Stimulated activated CD8-positive, alpha-beta memory T cell treated with anti-CD3 and anti-CD28 coated beads, Interleukin-7, amount 100 ng/mL, for 24 hours (primary cell): Measurements from ENCODE around the gene DENND2C.
A peak's percentile ranks its signal among the peaks of the same experiment; 100 is the strongest.

ENCODE experiments used
- DNase-seq: peaks from one replicate; pipeline ENCODE4 v3.0.0-alpha.2; 2020; ENCODE audit warnings: low read depth

The DENND2C gene

DNA sequence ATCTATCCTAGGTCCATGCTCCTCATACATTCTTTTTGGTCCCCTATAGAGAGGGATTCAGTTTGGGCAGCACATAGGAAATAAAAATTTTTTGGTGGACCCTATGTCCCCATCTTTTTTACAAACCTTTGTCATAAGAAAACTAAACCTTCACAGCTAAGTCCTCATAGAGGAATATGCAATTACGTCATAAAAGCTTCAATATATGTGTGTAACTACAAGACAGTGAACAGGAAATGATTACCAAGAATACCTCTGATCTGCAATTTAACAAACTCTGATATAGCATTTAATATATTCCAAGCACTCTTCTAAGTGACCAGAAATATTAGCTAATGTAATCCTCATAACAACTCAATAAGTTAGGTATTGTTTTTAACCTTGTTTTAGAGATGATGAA lies 6.3 kb upstream of the DENND2C start:
- DNase-seq = no peak

DNA sequence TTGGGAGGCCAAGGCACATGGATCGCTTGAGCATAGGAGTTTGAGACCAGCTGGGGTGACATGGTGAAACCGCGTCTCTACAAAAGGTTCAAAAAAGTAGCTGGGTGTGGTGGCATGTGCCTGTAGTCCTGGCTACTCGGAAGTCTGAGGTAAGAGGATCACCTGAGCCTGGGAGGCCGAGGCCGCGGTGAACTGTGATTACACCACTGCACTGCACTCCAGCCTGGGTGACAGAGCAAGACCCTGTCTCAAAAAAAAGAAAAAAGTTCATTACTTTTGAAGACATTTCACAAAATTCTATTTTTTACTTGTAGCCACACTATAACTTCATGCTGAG lies 2.1 kb upstream of the DENND2C start:
- no peak for DNase-seq

DNA sequence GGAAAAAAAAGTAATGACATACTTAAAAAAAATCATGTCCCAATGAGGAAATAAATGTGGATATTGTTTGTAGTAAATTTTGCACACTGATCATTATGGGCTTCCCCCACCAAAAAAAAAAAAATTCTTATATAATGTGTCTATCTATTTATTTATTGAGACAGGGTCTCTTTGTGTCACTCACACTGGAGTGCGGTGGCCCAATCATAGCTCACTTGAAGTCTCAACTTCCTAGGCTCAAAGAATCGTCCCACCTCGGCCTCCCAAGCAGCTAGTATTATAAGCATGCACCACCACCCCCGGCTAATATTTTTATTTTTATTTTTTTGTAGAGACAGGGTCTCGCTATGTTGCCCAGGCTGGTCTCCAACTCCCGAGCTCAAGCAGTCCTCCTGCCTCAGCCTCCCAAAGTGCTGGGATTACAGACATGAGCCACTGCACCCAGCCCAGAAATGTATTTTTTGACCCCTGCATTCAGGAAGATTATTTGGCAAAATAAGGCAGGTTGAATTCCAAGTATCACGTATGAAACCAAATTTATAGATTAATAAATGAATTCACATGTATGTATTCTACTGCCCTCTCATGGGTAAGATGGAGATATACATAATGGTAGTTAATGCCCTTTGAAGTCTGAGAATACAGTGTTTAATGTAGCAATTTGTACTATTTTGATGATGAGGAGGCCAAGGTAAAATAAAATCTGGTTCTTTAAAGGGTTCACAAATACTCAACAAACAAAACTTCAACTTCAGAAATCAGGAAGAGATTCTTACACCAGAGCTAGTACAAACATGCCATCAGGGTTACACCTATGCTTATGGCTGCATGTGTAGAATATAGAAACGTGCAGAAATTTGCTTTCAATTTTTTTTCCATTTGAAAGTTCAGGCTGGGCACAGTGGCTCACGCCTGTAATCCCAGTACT lies 1.4 kb upstream of the DENND2C start:
- no peak for DNase-seq

DNA sequence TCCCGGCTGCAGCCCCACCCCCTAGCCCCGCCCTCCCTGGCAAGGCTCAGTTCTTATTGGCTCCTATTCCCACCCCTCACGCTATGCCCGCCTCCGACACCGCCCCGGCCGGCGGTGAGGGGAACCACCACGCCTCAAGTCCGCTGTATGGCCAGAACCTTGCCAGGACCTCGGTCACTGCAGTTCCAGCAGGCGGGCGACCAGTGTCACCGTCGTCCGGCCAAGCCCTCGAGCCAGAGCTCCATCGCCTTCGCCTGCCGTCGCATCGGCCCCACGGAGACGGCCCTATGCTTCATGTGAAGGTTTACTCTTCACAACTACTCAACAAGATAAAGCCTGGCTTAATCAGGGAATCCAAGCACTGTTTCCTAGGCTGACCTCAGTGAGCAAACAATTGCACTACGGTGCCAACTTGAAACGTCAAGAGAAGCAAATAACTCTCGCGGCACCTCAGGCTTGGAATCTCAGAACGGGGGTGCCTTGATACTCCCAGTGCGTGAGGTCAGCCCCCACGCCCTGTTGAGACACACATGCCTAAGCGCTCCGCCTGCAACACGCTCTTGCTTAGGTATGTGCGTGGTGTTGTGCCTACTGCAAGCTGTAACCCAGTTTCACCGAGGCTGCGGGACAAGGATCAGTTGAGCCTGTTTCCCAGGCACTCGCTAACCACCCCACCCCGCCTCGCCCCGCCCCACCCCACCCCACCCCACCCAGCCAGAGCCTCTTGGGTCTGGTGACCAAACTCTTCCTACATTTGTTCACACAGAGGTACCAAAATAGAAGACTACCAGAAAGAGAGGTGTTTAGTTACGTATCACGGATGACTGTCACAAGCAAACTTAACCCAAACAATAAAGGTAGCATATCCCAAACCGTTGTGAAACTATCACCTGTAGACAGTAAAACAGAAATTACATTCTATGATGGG lies 498 bp upstream of the DENND2C start:
- peak; percentile 79 for DNase-seq

DNA sequence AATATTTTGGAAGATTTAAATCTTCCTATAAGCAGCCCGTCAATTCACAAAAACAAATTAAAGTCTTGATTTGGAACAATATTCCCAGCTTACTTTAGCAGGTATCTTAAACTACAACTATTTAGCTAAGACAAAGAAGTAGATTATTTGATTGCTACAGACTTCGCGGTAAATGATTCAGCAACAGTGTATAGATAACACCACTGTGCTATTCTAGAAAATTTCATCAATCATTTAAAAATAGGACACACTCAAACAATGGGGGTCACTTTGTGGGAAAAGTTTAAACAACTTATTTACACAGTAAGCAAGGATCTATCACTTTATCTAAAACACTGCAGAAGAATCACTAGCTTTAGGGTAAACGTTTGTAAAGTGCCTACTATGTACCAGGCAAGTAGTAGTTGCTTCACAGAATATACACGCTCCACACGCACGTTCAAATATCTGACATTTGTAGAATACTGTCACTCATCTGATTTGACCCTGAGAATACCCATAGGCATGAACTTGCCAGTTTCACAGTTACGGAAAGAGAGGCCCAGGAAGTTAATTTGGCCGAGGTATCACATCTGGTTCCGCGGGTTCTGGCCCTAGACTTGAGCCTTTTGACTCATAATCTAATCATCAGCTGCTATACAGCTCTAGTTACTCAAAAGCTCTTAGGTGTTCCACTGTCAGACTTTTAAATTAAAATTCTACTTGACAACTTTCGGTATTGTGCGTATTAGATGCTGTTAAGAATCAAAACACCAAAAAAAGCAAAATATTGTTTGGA lies 876 bp downstream of the DENND2C start:
- DNase-seq = no peak

DNA sequence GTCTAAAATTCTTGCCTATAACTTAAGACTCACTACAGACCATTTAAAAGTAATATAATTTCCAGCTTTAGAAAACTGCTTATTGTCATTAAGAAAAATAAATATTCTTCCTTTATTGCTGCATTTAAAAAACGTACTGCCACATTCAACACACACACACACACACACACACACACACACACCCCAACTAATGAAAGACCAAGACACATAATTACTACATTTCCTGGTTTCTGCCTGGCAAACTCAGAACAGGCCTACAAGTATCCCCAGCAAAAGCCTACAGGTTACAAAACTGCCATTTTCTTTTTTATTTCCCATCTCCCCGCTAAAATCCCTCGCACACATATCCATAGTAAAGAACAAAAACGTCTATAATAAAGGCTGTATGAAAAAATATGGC lies 1.5 kb downstream of the DENND2C start:
- DNase-seq = no peak

DNA sequence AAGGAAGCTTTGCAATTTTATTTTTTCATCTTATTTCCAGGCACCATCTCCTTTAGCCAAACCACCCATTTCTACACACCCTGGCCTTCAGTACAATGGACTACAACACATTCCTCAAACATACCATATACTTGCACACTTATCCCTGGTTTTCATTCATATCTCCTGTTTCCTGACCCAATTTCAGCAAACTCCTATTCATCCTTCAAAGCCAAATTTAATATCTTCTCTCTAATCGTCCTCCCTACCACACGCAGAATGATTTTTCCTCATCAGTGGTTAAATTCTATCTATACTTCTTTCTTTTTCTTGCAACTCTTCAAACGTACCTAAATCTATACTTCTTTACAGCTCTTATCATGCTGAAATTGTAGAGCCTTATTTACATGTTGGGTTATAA lies 2.9 kb downstream of the DENND2C start:
- no peak for DNase-seq

DNA sequence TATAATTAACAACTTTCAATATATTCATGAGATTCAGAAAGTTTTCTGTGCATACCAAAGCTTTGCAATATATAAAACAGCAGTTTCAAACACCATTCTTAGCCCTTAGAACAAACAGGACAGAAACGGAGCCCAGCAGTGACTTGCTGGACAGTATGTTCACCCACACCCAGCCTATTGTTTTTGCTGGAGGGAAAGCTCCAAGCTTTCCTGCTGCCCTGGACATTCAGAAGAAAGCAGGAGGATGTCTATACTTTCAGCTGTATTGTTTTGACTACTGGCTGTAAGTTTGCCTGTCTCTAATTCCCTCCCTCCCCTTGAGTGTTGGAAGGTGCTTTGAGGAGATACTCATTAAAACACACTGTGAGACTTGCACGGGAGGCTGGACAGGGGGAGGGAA lies 9.6 kb downstream of the DENND2C start:
- no peak for DNase-seq

DNA sequence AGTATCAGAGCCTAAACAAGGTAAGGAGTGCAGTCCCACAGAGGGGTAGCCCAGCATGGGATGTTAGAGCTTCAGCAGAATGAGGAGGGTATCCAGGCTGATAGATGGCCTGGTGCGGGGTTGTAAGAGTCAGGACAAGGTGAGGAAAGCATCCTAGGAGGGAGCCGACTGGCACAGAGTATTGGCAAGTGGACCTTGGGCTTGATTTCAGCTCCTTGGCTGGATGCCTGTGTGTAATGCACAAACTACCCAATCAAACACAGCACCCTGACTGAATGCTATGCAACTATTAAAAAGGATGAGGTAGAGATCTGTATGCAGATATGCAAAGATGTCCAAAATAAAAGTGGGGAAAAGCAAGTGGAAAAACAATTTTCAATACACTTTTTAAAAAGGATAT lies 18.0 kb downstream of the DENND2C start:
- no peak for DNase-seq

DNA sequence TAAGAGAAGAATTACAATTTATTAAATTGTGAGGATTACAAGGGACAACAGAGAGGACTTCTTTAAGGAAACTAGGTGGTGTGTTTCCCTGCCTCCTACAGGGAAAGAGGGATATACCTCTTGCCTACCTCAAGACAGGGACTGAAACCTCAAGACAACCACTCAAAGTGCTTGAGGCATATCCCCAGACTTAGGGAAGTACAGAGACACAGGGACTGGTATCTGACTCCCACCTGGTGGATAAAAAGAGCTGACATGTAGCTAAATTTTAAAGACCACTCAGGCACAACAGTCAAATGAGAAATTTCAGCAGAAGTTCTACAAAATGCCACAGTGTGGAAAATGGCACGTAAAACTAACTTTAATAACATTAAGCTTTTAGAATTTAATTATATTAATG lies 21.3 kb downstream of the DENND2C start:
- DNase-seq = no peak

DNA sequence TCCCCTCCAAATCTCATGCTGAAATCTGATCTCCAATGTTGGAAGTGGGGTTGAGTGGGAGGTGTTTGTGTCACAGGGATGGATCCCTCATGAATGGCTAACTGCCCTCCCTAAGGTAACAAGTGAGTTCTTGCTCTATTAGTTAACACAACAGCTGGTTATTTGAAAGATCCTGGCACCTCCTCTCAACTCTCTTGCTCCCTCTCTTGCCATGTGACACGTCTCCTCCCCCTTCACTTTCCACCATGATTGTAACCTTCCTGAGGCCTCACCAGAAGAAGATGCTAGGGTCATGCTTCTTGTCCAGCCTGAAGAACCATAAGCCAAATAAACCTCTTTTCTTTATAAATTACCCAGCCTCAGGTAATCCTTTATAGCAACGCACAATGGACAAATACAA lies 28.5 kb downstream of the DENND2C start:
- DNase-seq = no peak

DNA sequence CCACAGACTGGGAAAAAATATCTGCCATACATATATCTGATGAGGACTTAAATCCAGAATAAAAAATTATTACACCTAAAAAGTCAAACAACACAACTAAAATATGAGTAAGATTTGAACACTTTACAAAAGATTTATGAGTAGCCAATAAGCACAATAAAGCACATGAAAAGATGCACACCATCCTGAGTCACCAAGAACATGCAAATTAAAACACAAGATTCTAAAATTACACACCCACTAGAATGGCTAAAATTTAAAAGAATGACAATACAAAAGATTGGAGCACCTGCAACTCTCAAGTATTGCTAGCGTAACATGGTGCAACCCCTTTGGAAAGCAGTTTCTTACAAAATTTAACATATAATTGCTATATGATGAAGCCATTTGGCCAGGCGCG lies 30.9 kb downstream of the DENND2C start:
- DNase-seq = no peak

DNA sequence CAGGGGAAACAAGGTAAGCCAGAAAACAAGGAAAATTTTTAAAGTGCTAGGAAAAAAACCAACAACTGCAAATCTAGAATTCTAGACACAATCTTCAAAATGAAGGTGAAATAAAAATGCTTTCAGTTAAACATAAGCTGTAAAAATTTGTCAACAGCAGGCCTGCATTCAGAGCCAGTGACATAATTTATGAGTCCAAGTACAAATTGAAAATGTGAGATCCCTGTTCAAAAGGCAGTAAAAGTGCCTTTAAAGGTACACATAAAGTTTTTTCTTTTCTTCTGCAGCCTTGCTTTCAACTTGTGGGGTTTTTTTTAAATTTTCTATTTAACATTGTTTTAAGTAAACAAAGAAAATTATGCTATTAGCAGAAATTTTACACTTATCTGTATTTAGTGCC lies 37.4 kb downstream of the DENND2C start:
- DNase-seq = no peak

DNA sequence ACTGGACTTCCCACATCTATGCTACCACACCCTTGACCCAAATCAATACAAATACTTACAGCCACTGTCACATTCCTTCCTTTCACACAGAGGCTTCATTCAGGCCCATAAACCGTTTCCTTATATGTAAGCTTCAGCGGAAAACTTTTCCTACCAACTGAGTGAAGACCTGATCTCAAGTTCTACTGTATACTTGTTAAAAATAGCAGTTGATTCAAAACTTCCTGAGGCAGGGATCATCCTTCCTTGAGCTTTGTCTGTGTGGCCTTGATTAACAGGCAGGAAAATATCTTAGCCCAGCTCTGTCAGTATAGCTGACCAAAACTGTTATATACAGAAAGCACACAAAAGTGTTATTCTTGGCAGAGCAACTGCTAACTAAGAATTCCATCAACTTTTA lies 42.7 kb downstream of the DENND2C start:
- DNase-seq = no peak

DNA sequence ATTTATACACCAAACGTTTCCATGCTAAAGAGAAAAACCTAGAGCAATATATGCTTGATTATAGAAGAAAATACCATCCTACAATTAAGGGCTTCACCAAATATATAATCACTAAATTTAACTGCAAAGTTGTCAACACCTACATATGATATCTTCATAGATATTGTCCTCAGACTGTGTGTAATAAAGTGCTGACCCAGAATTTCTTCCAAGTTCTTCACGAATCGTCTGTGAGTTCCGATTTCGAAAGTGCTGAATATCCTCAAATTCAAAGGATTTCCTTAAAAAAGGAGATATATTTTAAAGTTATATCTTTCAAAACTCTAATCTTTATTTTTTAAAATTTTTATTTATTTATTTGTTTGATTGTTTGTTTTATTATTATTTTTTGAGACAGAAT lies 46.5 kb downstream of the DENND2C start:
- DNase-seq = no peak

DNA sequence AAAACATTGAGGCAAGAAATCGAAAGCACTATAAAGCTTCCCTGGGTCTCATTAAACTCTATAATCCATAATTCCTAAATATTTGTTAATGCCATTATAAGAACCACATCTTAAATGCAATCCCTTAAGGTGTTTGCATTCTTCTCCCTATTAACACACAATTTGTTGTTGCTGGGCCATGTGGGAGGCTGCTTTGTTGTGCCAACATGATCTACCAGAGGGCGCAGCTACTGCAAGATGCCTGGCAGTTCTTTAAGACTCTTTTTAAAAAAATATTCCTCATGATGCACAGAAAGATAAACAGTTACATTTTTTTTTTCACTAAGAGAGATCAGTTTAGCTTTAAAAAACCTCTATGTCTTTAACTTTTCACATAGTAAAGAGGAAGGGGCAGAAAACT lies 49.4 kb downstream of the DENND2C start:
- no peak for DNase-seq

DNA sequence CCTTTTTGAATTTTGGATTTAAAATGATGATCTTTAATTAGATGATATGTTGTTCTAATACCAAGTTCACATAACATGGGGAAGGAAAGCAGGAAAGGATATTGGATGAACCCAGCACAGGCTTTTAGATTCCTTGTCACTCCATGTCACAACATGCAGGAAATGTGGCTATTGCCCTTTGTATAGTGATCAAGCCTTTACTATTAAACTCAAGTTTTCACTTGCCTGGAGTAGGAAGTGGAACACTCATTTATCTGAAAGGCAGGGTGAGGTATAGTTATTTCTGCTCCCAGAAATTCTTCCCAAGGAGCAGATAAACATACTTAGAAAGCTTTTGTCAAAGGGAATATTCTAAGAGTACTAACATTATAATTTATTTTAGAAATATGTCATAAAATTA lies 51.2 kb downstream of the DENND2C start:
- no peak for DNase-seq

DNA sequence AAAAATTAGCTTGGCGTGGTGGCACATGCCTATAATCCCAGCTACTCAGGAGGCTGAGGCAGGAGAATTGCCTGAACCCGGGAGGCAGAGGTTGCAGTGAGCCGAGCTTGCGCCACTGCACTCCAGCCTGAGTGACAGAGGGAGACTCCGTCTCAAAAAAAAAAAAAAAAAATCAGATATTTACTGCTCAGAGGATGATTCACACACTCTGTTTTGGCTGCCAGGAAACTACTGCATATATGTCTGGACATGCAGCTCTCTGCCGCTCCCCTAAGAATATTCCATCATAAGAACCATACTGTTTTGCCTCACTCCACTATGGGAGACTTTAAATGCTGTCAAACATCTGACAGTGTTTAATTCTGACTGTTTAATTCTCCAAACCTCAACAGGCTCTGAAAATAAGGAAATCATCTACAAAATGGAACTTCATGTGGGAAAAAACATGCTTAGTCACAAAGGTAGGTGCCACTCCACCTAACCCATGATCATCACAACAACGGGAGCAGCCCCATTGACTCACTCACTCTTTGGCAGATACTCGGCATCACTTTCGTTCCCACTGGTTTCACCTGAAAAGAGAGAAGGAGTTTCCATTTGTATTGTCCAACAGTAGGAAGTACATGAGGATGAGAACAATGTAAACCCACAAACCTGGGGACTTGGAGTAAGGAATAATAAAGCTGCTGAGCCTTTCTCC lies 59.2 kb downstream of the DENND2C start:
- DNase-seq = no peak

DNA sequence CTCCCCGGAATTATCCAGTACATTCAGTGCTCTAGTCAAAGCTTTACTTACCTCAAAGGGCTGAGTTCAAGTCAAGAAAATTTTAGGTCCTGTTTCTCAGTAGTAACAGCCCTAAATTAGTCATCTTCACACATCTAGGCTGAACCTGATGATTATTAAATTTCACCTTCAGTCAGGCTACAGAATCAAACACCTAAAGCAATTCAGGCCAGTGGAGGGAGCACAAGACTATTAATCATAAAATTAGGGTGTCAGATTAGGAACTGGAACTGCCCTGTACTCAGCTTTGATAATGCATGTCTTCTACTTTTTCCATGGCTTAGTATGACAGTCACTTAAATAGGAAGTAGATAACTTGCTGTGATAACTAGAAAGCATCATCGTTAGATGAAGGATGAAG lies 60.0 kb downstream of the DENND2C start:
- DNase-seq = no peak

DNA sequence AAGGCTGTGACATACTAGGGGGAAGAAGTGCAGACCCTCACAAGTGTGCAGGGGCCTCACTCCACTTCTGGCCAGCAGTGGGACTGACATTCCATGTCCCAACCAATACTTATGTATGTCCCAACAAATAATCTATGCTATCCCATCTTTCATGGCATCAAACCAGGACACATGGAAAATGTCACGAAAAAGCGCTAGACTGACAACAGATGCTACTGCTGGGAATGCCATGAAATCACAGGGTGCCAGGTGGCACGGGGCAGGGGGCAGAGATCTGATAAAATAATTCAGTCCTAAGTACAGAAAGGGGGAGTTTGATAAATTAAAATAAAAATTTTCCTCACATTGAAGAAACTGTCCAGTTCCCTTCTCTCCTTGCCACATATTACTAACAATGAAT lies 60.8 kb downstream of the DENND2C start:
- DNase-seq = no peak

DNA sequence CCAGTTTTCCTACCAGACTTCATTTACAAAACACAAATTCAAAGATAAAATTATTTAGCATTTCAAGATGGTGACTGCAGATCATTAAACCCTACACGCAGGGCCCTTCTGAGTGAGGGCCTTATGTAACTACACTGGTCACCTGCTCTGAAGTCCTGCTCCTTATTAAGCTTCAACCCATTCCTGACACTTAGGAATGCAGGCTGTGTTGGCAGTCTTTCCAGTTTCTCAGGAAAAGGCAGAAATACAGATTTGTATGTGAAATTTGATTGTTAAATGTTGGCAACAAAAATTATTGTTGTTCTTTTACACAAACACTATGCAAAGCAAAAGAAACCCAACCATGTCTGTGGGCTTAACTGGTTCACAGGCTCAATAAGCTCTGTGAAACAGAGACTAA lies 62.6 kb downstream of the DENND2C start:
- DNase-seq = no peak

DNA sequence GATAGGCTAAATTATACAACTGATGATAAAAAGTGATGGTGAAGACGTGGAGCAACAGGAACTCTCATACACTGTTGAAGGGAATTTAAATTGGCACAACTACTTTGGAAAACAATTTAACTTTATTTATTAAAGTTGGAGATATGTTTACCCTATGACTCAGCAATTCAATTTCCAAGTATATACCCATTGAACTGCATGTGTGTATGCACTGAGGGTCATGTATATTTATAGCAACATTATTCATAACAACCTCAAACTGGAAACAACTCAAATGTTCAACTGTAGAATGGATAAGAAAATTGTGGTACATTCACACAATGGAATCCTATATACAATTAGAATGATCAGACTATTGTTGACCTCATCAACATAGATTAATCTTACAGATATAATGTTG lies 71.9 kb downstream of the DENND2C start:
- no peak for DNase-seq
